ENCODE results near the gene COMMD7. TPM values are rescaled to one million over a fixed set of nuclear protein-coding genes. Genes with fewer than 3 reads are reported as not detected.

The COMMD7 gene
- total RNA-seq, 1 experiment from 2014 or later: 23.5 TPM

DNA sequence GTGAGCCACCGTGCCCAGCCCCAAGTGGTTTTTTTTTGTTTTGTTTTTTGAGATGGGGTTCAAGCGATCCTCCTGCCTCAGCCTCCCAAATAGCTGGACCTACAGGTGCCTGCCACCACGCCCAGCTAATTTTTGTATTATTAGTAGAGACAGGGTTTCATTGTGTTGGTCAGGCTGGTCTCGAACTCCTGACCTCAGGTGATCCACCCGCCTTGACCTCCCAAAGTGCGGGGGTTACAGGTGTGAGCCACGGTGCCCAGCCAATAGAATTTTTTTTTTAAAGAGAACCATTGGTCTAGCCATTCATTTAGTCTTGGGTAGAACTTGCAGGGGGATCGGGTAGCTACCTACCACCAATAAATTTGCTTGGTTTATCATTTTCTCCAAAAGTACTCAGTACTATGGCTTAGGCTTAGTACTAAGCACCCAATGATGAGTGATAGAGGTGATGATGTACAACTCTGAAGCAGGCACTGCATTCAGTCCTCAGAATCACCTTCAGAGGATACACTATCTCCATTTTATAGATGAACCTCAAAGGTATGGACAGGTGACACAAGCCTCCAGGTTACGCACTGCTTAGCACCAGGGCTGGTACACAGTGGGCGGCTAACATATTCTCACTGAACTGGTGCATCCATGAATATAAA, 56.6 kb downstream of the COMMD7 start:
- peaks cover 10% of the 10 kb centered on the region for H3K4me1 ChIP-seq (ENCODE audit: insufficient read depth, low read length, poor library complexity, severe bottlenecking)
- POLR2A ChIA-PET (ENCODE audit: low non-redundant PET): no interaction called here
- no peak overlapping the region for H3K27ac ChIP-seq (ENCODE audit: low read depth, low read length, poor library complexity, severe bottlenecking)
- BruUV-seq (replicated peaks): no TSS peak
- no peak for TF ChIP-seq EZH2 (IDR thresholded peaks at IDR 0.05; ENCODE audit: borderline replicate concordance, low read depth, low read length, poor library complexity, severe bottlenecking)
- TF ChIP-seq, protein P1, sequence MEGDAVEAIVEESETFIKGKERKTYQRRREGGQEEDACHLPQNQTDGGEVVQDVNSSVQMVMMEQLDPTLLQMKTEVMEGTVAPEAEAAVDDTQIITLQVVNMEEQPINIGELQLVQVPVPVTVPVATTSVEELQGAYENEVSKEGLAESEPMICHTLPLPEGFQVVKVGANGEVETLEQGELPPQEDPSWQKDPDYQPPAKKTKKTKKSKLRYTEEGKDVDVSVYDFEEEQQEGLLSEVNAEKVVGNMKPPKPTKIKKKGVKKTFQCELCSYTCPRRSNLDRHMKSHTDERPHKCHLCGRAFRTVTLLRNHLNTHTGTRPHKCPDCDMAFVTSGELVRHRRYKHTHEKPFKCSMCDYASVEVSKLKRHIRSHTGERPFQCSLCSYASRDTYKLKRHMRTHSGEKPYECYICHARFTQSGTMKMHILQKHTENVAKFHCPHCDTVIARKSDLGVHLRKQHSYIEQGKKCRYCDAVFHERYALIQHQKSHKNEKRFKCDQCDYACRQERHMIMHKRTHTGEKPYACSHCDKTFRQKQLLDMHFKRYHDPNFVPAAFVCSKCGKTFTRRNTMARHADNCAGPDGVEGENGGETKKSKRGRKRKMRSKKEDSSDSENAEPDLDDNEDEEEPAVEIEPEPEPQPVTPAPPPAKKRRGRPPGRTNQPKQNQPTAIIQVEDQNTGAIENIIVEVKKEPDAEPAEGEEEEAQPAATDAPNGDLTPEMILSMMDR (conservative IDR thresholded peaks at IDR 0.05; ENCODE audit: low read depth, low read length): no peak
- intact Hi-C loops (cut with micrococcal nuclease; ENCODE audit: unreplicated experiment): no loop called here
- no peaks in the 10 kb centered on the region for H3K36me3 ChIP-seq (ENCODE audit: insufficient read depth, low read length, poor library complexity, severe bottlenecking)
- no peaks in the 10 kb centered on the region for H3K9me3 ChIP-seq (ENCODE audit: low read depth, low read length, poor library complexity, severe bottlenecking)
- no peaks in the 10 kb centered on the region for H3K27me3 ChIP-seq (replicated peaks; ENCODE audit: insufficient read depth, low read depth, low read length, poor library complexity)
- no peak for DNase-seq (ENCODE audit: low spot score)
- H3K4me3 ChIP-seq (ENCODE audit: low read depth, low read length, poor library complexity, severe bottlenecking): no peak overlapping the region
- CTCF ChIA-PET: no interaction called here

DNA sequence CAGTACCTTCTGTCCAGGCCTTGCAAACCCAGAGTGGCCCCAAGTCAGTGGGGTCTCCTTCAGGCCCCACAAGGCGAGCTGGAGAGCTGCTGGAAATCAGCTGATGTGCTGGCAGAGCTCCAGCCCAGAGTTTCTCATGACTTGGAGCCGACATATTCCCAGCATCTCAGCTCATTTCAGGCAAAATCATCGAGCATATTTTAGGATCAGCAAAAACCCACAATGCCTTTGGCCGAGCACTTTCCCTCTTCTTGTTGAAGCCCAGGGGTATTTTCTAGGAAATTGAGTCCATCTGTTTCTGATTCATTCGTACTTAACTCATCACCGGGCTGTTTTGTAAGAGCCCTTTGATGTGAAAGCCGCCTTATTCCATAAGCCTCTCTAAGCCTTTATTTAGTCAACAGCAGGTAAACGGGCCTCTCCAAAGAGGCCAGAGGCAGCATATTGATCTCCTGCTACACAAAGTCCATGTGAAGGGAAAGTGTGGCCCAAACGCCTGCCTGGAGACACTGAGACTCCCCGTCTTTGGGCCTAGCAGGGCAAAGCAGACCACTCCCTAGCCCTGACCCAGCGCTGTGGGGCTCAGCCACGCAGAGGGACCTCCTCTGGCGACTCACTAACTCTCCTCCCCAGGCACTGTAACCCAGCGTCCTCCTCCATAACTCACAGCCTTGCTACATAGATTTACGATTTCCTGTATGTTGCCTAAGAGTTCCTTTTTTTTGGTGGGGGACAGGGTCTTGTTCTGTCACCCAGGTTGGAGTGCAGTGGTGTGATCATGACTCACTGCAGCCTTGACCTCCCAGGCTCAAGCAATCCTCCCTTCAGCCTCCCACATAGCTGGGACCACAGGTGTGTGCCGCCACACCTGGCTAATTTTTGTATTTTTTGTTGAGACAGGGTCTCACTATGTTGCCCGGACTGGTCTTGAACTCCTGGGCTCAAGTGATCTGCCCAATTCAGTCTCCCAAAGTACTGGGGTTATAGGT, 57.4 kb downstream of the COMMD7 start:
- ChIA-PET CTCF (no interaction called here), POLR2A (ENCODE audit: low non-redundant PET) (no interaction called here)
- intact Hi-C loops (cut with micrococcal nuclease; ENCODE audit: unreplicated experiment): no loop called here
- BruUV-seq (replicated peaks): no TSS peak
- Histone ChIP-seq H3K27me3 (replicated peaks; ENCODE audit: insufficient read depth, low read depth, low read length, poor library complexity) (no peaks in the 10 kb centered on the region), H3K9me3 (ENCODE audit: low read depth, low read length, poor library complexity, severe bottlenecking) (no peaks in the 10 kb centered on the region), H3K36me3 (ENCODE audit: insufficient read depth, low read length, poor library complexity, severe bottlenecking) (no peaks in the 10 kb centered on the region), H3K4me1 (ENCODE audit: insufficient read depth, low read length, poor library complexity, severe bottlenecking) (peaks cover 14% of the 10 kb centered on the region), H3K4me3 (ENCODE audit: low read depth, low read length, poor library complexity, severe bottlenecking) (no peak overlapping the region), H3K27ac (ENCODE audit: low read depth, low read length, poor library complexity, severe bottlenecking) (peak overlapping the region; percentile 67)
- TF ChIP-seq, protein P1 (conservative IDR thresholded peaks at IDR 0.05; ENCODE audit: low read depth, low read length): no peak
- no peak for TF ChIP-seq EZH2 (IDR thresholded peaks at IDR 0.05; ENCODE audit: borderline replicate concordance, low read depth, low read length, poor library complexity, severe bottlenecking)
- DNase-seq (ENCODE audit: low spot score): peak; percentile 67

DNA sequence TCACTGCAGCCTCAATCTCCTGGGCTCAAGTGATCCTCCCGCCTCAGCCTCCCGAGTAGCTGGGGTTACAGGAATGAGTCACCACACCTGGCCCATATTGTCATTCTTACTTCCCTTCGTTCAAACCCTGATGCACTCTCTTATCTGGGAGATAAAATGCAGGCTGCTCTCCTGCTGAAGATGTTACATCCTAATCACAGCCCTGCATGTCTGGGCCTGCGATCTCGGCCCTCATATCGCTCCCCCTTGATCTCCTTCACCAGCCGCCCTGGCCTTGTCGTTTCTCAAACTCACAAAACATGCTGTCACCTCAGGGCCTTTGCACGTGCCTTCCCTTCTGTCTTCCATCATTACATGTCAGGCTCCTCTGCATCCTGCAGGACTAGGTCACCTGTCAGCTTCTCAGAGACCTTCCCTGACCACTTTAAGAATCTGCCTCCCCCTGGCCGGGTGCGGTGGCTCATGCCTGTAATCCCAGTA, 60.7 kb downstream of the COMMD7 start:
- BruUV-seq (replicated peaks): no TSS peak
- intact Hi-C loops (cut with micrococcal nuclease; ENCODE audit: unreplicated experiment): no loop called here
- ChIA-PET POLR2A (ENCODE audit: low non-redundant PET) (no interaction called here), CTCF (no interaction called here)
- no peaks in the 10 kb centered on the region for H3K9me3 ChIP-seq (ENCODE audit: low read depth, low read length, poor library complexity, severe bottlenecking)
- H3K4me1 ChIP-seq (ENCODE audit: insufficient read depth, low read length, poor library complexity, severe bottlenecking): peaks cover 20% of the 10 kb centered on the region
- DNase-seq (ENCODE audit: low spot score): no peak
- H3K4me3 ChIP-seq (ENCODE audit: low read depth, low read length, poor library complexity, severe bottlenecking): no peak overlapping the region
- H3K36me3 ChIP-seq (ENCODE audit: insufficient read depth, low read length, poor library complexity, severe bottlenecking): no peaks in the 10 kb centered on the region
- no peak for TF ChIP-seq EZH2 (IDR thresholded peaks at IDR 0.05; ENCODE audit: borderline replicate concordance, low read depth, low read length, poor library complexity, severe bottlenecking)
- TF ChIP-seq, protein P1 (conservative IDR thresholded peaks at IDR 0.05; ENCODE audit: low read depth, low read length): no peak
- no peaks in the 10 kb centered on the region for H3K27me3 ChIP-seq (replicated peaks; ENCODE audit: insufficient read depth, low read depth, low read length, poor library complexity)
- H3K27ac ChIP-seq (ENCODE audit: low read depth, low read length, poor library complexity, severe bottlenecking): no peak overlapping the region
